Type B pancreatic cell (in vitro differentiated cells): Measurements from ENCODE around the gene SAGE1. TPM values are rescaled to one million over a fixed set of nuclear protein-coding genes. Genes with fewer than 3 reads are reported as not detected.
"Not testable (repeated sequence)": the region's sequence is repeated elsewhere in the genome, so short reads cannot be mapped to it uniquely, and the experiment has no call there.

Experiments used
- DNase-seq: peaks from one replicate; pipeline ENCODE4 v3.0.0; 2021; ENCODE audit warnings: mixed read lengths; ENCODE audit not compliant: unreplicated experiment; ENCODE audit errors: extremely low spot score
- H3K27ac Mint-ChIP-seq: 2 replicates; pipeline ENCODE4 v1.8.0; 2021; ENCODE audit warnings: mild to moderate bottlenecking, mixed read lengths
- H3K27me3 Mint-ChIP-seq: 2 replicates; pipeline ENCODE4 v1.8.0; 2021; ENCODE audit warnings: mixed read lengths
- H3K36me3 Mint-ChIP-seq: 2 replicates; pipeline ENCODE4 v1.8.0; 2021; ENCODE audit warnings: mixed read lengths
- H3K4me1 Mint-ChIP-seq: one replicate; pipeline ENCODE4 v1.8.0; 2021; ENCODE audit warnings: mixed read lengths; ENCODE audit not compliant: unreplicated experiment
- H3K4me3 Mint-ChIP-seq: 2 replicates; pipeline ENCODE4 v1.8.0; 2021; ENCODE audit warnings: mild to moderate bottlenecking, mixed read lengths
- H3K9me3 Mint-ChIP-seq: 2 replicates; pipeline ENCODE4 v1.8.0; 2021; ENCODE audit warnings: mixed read lengths
- CTCF ChIP-seq: fragments of 200-600 bp; sonication (generic); conservative IDR thresholded peaks from 2 replicates; pipeline ENCODE4 v1.5.0; 2021; ENCODE audit warnings: antibody characterized with exemption, mild to moderate bottlenecking
- long read RNA-seq: library from polyadenylated mRNA; unstranded; transcript quantifications from one replicate; pipeline ENCODE4 v2.0.0, GENCODE V29; 2020
- total RNA-seq: library from RNA; stranded (reverse); gene quantifications from 2 replicates; pipeline ENCODE4 v1.2.1, GENCODE V29; 2021; ENCODE audit warnings: low replicate concordance

Gene SAGE1
- not detected in 2 replicates for total RNA-seq
- long read RNA-seq = 0 reads

GRCh38 chrX:135893294-135893817 lies at the start of gene SAGE1, which contains the start of gene CT45A10:
Gene SAGE1, plus strand, starts transcription at chrX:135893716. Its CDS starts 2,527 bp downstream, at chrX:135896243.
Gene CT45A10, minus strand, starts transcription at chrX:135893444. Its CDS starts 8,100 bp downstream, at chrX:135885344.
- Mint-ChIP-seq H3K36me3 (no peaks in the 10 kb centered on the region), H3K27ac (no peak within 1 kb of the TSS)

GRCh38 chrX:135854438-135854837 lies 39.1 kb upstream of the SAGE1 start, which contains the start of gene CT45A8:
Gene CT45A8, minus strand, starts transcription at chrX:135854538. Its CDS starts 3,755 bp downstream, at chrX:135850783.
- H3K9me3 Mint-ChIP-seq, H3K27ac Mint-ChIP-seq, DNase-seq, H3K4me1 Mint-ChIP-seq, H3K4me3 Mint-ChIP-seq, H3K27me3 Mint-ChIP-seq, H3K36me3 Mint-ChIP-seq: not testable (repeated sequence)

More at GRCh38 chrX:135893294-135893817, at the start of gene SAGE1, which contains the start of gene CT45A10:
- Mint-ChIP-seq H3K4me3 (no peak within 1 kb of the TSS), H3K9me3 (peaks cover 4% of the 10 kb centered on the region), H3K27me3 (no peaks in the 10 kb centered on the region), H3K4me1 (no peaks in the 10 kb centered on the region)
- no peak for DNase-seq
- TF ChIP-seq CTCF = no peak

- H3K27ac Mint-ChIP-seq, H3K9me3 Mint-ChIP-seq, H3K27me3 Mint-ChIP-seq, H3K4me3 Mint-ChIP-seq, DNase-seq, H3K4me1 Mint-ChIP-seq, H3K36me3 Mint-ChIP-seq: not testable (repeated sequence)
These were observed 21.8 kb upstream of the SAGE1 start, which contains the start of gene CT45A9 for GRCh38 chrX:135871712-135872111. Gene CT45A9, minus strand, starts transcription at chrX:135871812. Its CDS starts 3,751 bp downstream, at chrX:135868061.

GRCh38 chrX:135882741-135883140 lies 10.8 kb upstream of the SAGE1 start:
- H3K9me3 Mint-ChIP-seq, H3K4me1 Mint-ChIP-seq, H3K27ac Mint-ChIP-seq, DNase-seq, H3K4me3 Mint-ChIP-seq, H3K27me3 Mint-ChIP-seq, H3K36me3 Mint-ChIP-seq: not testable (repeated sequence)

GRCh38 chrX:135888230-135888629 lies 5.3 kb upstream of the SAGE1 start:
- not testable (repeated sequence) for H3K9me3 Mint-ChIP-seq, H3K27ac Mint-ChIP-seq, H3K36me3 Mint-ChIP-seq, H3K4me1 Mint-ChIP-seq, H3K27me3 Mint-ChIP-seq, DNase-seq, H3K4me3 Mint-ChIP-seq

- H3K36me3 Mint-ChIP-seq, H3K9me3 Mint-ChIP-seq, H3K4me3 Mint-ChIP-seq, H3K27me3 Mint-ChIP-seq, H3K27ac Mint-ChIP-seq, H3K4me1 Mint-ChIP-seq, DNase-seq: not testable (repeated sequence)
- peak; percentile 41 for TF ChIP-seq CTCF
These were observed 4.5 kb upstream of the SAGE1 start for GRCh38 chrX:135888976-135889375.

GRCh38 chrX:135890087-135890585 lies 3.4 kb upstream of the SAGE1 start:
- Mint-ChIP-seq H3K4me1 (no peaks in the 10 kb centered on the region), H3K27me3 (no peaks in the 10 kb centered on the region)

More at GRCh38 chrX:135890087-135890585, 3.4 kb upstream of the SAGE1 start:
- Mint-ChIP-seq H3K27ac (no peak overlapping the region), H3K36me3 (no peaks in the 10 kb centered on the region), H3K4me3 (no peak overlapping the region), H3K9me3 (no peaks in the 10 kb centered on the region)
- TF ChIP-seq CTCF = no peak
- no peak for DNase-seq
